GM12801 (cell line): ENCODE measurements around the gene GPI.

Source experiments
- CTCF ChIP-seq: IDR thresholded peaks from one replicate; pipeline ENCODE4 v1.5.1; 2011; ENCODE audit warnings: control low read depth; ENCODE audit not compliant: insufficient read length; ENCODE audit errors: extremely low read depth

Gene GPI

GRCh38 chr19:34363930-34364329 lies 1.1 kb upstream of the GPI start:
- TF ChIP-seq CTCF: no peak

GRCh38 chr19:34364462-34364829 lies 550 bp upstream of the GPI start:
- TF ChIP-seq CTCF: no peak

- no peak for TF ChIP-seq CTCF
These were observed 736 bp downstream of the GPI start for GRCh38 chr19:34365463-34366401.

GRCh38 chr19:34366738-34367623 lies 2.0 kb downstream of the GPI start:
- no peak for TF ChIP-seq CTCF

- no peak for TF ChIP-seq CTCF
These were observed 2.6 kb downstream of the GPI start for GRCh38 chr19:34367624-34367957.

GRCh38 chr19:34368338-34368737 lies 3.3 kb downstream of the GPI start:
- TF ChIP-seq CTCF: no peak

- no peak for TF ChIP-seq CTCF
These were observed 5.1 kb downstream of the GPI start for GRCh38 chr19:34370117-34370516.
